Thoracic aorta (tissue), 2 donors: ENCODE data around the gene ANP32A. TPM values are rescaled to one million over a fixed set of nuclear protein-coding genes. Genes with fewer than 3 reads are reported as not detected.
"Not testable (repeated sequence)": the region's sequence is repeated elsewhere in the genome, so short reads cannot be mapped to it uniquely, and the experiment has no call there.

ENCODE experiments used
- ATAC-seq: fragments of 150-250 bp; one replicate; pipeline ENCODE4 v1.8.0; 2017; ENCODE audit warnings: low read depth; ENCODE audit not compliant: insufficient number of reproducible peaks, low FRiP score
- DNase-seq: peaks from one replicate; pipeline ENCODE4 v3.0.0-alpha.2; 2020; ENCODE audit warnings: low spot score
- H3K27ac ChIP-seq, 2 donors: fragments of 200-600 bp; sonication (generic); 1 replicate in 1 of 2; 2 replicates in 1 of 2; pipeline ENCODE4 v1.5.1; 2016; ENCODE audit warnings: mild to moderate bottlenecking in 2 of 2, moderate library complexity in 2 of 2
- H3K27me3 ChIP-seq: fragments of 200-600 bp; sonication (generic); replicated peaks from 2 replicates; pipeline ENCODE4 v1.6.0; 2016; ENCODE audit warnings: mild to moderate bottlenecking; ENCODE audit not compliant: insufficient read depth
- H3K36me3 ChIP-seq: fragments of 200-600 bp; sonication (generic); one replicate; pipeline ENCODE4 v1.5.1; 2016
- H3K4me1 ChIP-seq, 2 donors: fragments of 200-600 bp; sonication (generic); 1 replicate in 1 of 2; 2 replicates in 1 of 2; pipeline versions ENCODE4 v1.5.1 to v1.6.0; 2016; ENCODE audit warnings: low read depth in 2 of 2, mild to moderate bottlenecking in 1 of 2; ENCODE audit not compliant: control insufficient read depth in 1 of 2
- H3K4me3 ChIP-seq: fragments of 200-600 bp; sonication (generic); 2 replicates; pipeline ENCODE4 v1.5.1; 2016; ENCODE audit warnings: mild to moderate bottlenecking
- H3K9me3 ChIP-seq: fragments of 200-600 bp; sonication (generic); 2 replicates; pipeline ENCODE4 v1.5.1; 2016
- total RNA-seq, 2 donors: library from RNA; depleted of rRNA; stranded (reverse); fragments of >200 nt; gene quantifications; one replicate each; pipeline versions ENCODE4 v1.1.0 to v1.2.3, GENCODE V29; 2016
- TF ChIP-seq, protein P1 (sequence below): fragments of 200-600 bp; sonication (generic); IDR thresholded peaks from one replicate; pipeline ENCODE4 v1.5.1; 2019; ENCODE audit warnings: antibody characterized with exemption

The ANP32A gene
- total RNA-seq, 2 donors from 2014 or later: 46.0 to 54.2 TPM

DNA sequence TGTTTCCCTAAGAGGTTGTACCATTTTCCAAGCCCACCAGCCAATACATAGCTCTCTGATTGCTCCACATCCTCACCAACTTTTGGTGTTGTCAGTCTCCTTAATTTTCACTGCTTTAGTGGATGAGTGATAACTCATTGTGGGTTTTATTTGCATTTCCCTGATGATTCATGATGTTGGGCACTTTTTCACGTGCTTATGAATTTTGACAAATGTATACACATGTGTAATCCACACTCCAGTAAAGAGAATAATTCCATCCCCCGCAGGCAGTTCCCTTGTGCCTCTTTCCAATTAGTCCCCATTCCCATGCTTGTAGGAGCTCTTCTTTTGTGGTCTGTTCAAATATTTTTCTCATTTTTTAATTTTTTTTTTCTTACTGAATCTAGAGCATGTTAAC is 52.4 kb downstream of the ANP32A start:
- Histone ChIP-seq H3K36me3 (no peaks in the 10 kb centered on the region), H3K4me1 (no peaks in the 10 kb centered on the region), H3K27me3 (no peaks in the 10 kb centered on the region), H3K9me3 (no peaks in the 10 kb centered on the region), H3K27ac (no peak overlapping the region), H3K4me3 (no peak overlapping the region)
- ATAC-seq: no peak
- no peak for DNase-seq
- TF ChIP-seq, protein P1, sequence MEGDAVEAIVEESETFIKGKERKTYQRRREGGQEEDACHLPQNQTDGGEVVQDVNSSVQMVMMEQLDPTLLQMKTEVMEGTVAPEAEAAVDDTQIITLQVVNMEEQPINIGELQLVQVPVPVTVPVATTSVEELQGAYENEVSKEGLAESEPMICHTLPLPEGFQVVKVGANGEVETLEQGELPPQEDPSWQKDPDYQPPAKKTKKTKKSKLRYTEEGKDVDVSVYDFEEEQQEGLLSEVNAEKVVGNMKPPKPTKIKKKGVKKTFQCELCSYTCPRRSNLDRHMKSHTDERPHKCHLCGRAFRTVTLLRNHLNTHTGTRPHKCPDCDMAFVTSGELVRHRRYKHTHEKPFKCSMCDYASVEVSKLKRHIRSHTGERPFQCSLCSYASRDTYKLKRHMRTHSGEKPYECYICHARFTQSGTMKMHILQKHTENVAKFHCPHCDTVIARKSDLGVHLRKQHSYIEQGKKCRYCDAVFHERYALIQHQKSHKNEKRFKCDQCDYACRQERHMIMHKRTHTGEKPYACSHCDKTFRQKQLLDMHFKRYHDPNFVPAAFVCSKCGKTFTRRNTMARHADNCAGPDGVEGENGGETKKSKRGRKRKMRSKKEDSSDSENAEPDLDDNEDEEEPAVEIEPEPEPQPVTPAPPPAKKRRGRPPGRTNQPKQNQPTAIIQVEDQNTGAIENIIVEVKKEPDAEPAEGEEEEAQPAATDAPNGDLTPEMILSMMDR: no peak

GRCh38 chr15:68767833-68768232 is 52.9 kb downstream of the ANP32A start:
- DNase-seq: no peak
- no peak for ATAC-seq
- H3K9me3 ChIP-seq: no peaks in the 10 kb centered on the region
- no peak overlapping the region for H3K27ac ChIP-seq
- H3K4me3 ChIP-seq: no peak overlapping the region
- no peaks in the 10 kb centered on the region for H3K4me1 ChIP-seq
- no peaks in the 10 kb centered on the region for H3K36me3 ChIP-seq
- TF ChIP-seq, protein P1: no peak
- H3K27me3 ChIP-seq: no peaks in the 10 kb centered on the region

DNA sequence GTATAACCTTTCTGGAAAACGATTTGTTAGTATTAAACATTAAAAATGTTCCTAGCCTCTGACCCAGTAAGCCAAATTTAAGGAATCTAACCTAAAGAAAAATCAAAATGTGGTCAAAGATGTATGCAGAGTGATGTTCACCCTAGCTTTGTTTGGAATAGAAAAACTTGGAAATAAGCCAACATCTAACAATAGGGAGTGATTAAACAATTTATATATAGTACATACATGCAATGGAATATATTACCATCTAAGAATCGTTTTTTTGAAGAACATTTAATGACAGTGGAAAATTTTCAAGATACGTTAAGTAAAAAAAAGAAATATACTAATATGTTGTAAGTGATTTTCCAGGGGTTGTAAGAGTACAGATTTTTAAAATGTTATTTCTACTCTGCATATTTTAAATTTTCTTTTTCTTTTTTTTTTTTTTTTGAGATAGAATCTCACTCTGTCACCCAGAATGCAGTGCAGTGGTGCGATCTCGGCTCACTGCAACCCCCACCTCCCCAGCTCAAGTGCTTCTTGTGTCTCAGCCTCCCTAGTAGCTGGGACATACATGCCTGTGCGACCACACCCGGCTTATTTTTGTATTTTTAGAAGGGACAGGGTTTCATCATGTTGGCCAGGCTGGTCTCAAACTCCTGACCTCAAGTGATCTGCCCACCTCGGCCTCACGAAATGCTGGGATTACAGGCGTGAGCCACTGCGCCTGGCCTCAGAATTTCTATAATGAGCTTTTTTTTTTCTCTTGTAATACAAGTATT is 54.9 kb downstream of the ANP32A start:
- no peak for DNase-seq
- no peaks in the 10 kb centered on the region for H3K27me3 ChIP-seq
- no peaks in the 10 kb centered on the region for H3K4me1 ChIP-seq
- no peak for ATAC-seq
- no peak overlapping the region for H3K4me3 ChIP-seq
- TF ChIP-seq, protein P1: no peak
- no peaks in the 10 kb centered on the region for H3K36me3 ChIP-seq
- no peaks in the 10 kb centered on the region for H3K9me3 ChIP-seq
- H3K27ac ChIP-seq: no peak overlapping the region

DNA sequence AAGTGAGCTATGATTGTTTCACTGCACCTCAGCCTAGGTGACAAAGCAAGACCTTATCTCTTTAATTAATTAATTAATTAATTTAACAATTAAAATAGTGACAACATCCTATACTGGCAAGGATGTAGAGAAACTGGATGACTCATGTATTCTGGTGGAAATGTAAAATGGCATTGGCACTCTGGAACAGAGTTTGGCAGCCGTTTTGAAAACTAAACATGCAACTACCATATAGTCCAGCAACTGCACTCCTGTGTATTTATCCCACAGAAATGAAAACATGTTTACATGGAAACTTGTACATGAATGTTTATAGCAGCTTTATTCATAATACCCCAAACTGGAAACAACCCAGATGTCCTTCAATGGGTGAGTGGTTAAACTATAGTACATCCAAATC is 56.6 kb downstream of the ANP32A start:
- no peak overlapping the region for H3K4me3 ChIP-seq
- no peaks in the 10 kb centered on the region for H3K27me3 ChIP-seq
- DNase-seq (no peak), ATAC-seq (no peak)
- no peaks in the 10 kb centered on the region for H3K4me1 ChIP-seq
- no peaks in the 10 kb centered on the region for H3K36me3 ChIP-seq
- H3K27ac ChIP-seq: no peak overlapping the region
- TF ChIP-seq, protein P1: no peak
- no peaks in the 10 kb centered on the region for H3K9me3 ChIP-seq

- H3K36me3 ChIP-seq: no peaks in the 10 kb centered on the region
- no peak overlapping the region for H3K4me3 ChIP-seq
- no peak for DNase-seq
- H3K27ac ChIP-seq: no peak overlapping the region
- TF ChIP-seq, protein P1: no peak
- ATAC-seq: no peak
- H3K4me1 ChIP-seq: no peaks in the 10 kb centered on the region
- H3K27me3 ChIP-seq: no peaks in the 10 kb centered on the region
- no peaks in the 10 kb centered on the region for H3K9me3 ChIP-seq
These were observed 57.6 kb downstream of the ANP32A start for GRCh38 chr15:68763063-68763462.

DNA sequence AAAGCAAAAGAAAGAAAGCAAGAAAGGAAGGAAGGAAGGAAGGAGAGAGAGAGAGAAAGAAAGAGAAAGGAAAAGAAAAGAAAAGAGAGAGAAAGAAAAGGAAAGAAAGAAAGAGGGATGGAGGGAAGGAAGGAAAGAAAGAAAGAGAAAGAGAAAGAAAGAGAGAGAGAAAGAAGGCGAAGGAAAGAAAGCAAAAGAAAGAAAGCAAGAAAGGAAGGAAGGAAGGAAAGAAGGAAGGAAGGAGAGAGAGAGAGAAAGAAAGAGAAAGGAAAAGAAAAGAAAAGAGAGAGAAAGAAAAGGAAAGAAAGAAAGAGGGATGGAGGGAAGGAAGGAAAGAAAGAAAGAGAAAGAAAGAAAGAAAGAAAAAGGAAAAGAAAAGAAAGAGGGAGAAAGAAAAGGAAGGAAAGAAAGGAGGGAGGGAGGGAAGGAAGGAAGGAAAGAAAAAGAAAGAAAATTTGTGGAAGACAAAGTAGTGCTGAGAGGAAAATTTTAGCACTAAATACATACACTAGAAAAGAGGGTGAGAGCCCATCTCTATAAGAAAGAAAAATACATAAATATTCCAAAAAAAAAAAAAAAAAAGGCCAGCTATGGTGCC is 60.6 kb downstream of the ANP32A start:
- not testable (repeated sequence) for H3K4me3 ChIP-seq, H3K9me3 ChIP-seq, ATAC-seq, H3K27ac ChIP-seq, H3K4me1 ChIP-seq, DNase-seq, H3K27me3 ChIP-seq, H3K36me3 ChIP-seq
